HG03045 (cell line): Measurements from ENCODE around the gene ARHGEF11.

Experiments used
- ATAC-seq: cut with Tn5 transposase; IDR thresholded peaks from one replicate; pipeline ENCODE4 v1.9.1; 2021; ENCODE audit warnings: mild to moderate bottlenecking, moderate library complexity; ENCODE audit not compliant: unreplicated experiment

Gene ARHGEF11

GRCh38 chr1:156956333-156956732 lies 89.2 kb downstream of the ARHGEF11 start:
- no peak for ATAC-seq

- no peak for ATAC-seq
Observed at GRCh38 chr1:156953571-156953970, 92.0 kb downstream of the ARHGEF11 start.

GRCh38 chr1:156951371-156951770 lies 94.2 kb downstream of the ARHGEF11 start:
- ATAC-seq: no peak

GRCh38 chr1:156949127-156949526 lies 96.4 kb downstream of the ARHGEF11 start:
- no peak for ATAC-seq

GRCh38 chr1:156948708-156949107 lies 96.8 kb downstream of the ARHGEF11 start:
- no peak for ATAC-seq

- no peak for ATAC-seq
Observed at GRCh38 chr1:156947818-156948525, 97.6 kb downstream of the ARHGEF11 start.

GRCh38 chr1:156947127-156947526 lies 98.4 kb downstream of the ARHGEF11 start:
- ATAC-seq: no peak

GRCh38 chr1:156945881-156946661 lies 99.5 kb downstream of the ARHGEF11 start:
- ATAC-seq: no peak

- ATAC-seq: no peak
Observed at GRCh38 chr1:156944848-156945247, 100.7 kb downstream of the ARHGEF11 start.

- ATAC-seq: no peak
Observed at GRCh38 chr1:156944268-156944667, 101.3 kb downstream of the ARHGEF11 start.

- no peak for ATAC-seq
Observed at GRCh38 chr1:156943756-156944155, 101.8 kb downstream of the ARHGEF11 start.

- no peak for ATAC-seq
Observed at GRCh38 chr1:156942576-156942975, 103.0 kb downstream of the ARHGEF11 start.

GRCh38 chr1:156942176-156942575 lies 103.4 kb downstream of the ARHGEF11 start:
- no peak for ATAC-seq

- no peak for ATAC-seq
Observed at GRCh38 chr1:156941675-156942074, 103.9 kb downstream of the ARHGEF11 start.

GRCh38 chr1:156939786-156940334 lies 105.7 kb downstream of the ARHGEF11 start:
- no peak for ATAC-seq

- no peak for ATAC-seq
Observed at GRCh38 chr1:156938813-156939212, 106.7 kb downstream of the ARHGEF11 start.

GRCh38 chr1:156937883-156938282 lies 107.7 kb downstream of the ARHGEF11 start:
- ATAC-seq: no peak

GRCh38 chr1:156936721-156937220 lies 108.8 kb downstream of the ARHGEF11 start:
- no peak for ATAC-seq

- ATAC-seq: no peak
Observed at GRCh38 chr1:156936191-156936590, 109.4 kb downstream of the ARHGEF11 start.

- ATAC-seq: no peak
Observed at GRCh38 chr1:156935505-156936128, 109.9 kb downstream of the ARHGEF11 start.

- no peak for ATAC-seq
Observed at GRCh38 chr1:156933136-156933535, 112.4 kb downstream of the ARHGEF11 start.
